CD4-positive, alpha-beta T cell treated with Interleukin-6 at 100 ng/mL for 8 hours (primary cell): ENCODE data around the gene YY2.

ENCODE experiments used
- DNase-seq: peaks from one replicate; pipeline ENCODE4 v3.0.0-alpha.2; 2020; ENCODE audit warnings: mixed read lengths, low spot score

YY2 gene

DNA sequence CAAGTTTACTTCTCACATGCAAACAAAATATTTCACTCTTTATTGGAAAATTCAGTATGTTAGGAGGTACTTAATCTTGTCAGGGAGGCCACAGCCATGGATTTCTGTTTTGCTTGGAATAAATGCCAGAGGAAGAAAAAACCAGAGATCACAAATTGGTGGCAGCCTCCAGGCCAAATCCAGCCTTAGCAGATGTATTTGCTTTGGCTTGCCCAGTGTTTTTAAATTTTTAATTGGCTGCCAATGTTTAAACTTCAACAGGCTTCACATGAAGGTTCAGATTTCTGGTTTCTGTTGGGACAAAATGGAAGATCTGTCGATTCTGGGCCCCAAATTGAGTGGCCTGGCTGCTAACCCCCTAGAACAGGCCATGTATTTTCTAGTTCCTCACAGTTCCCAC lies 19.2 kb downstream of the YY2 start:
- DNase-seq = no peak

DNA sequence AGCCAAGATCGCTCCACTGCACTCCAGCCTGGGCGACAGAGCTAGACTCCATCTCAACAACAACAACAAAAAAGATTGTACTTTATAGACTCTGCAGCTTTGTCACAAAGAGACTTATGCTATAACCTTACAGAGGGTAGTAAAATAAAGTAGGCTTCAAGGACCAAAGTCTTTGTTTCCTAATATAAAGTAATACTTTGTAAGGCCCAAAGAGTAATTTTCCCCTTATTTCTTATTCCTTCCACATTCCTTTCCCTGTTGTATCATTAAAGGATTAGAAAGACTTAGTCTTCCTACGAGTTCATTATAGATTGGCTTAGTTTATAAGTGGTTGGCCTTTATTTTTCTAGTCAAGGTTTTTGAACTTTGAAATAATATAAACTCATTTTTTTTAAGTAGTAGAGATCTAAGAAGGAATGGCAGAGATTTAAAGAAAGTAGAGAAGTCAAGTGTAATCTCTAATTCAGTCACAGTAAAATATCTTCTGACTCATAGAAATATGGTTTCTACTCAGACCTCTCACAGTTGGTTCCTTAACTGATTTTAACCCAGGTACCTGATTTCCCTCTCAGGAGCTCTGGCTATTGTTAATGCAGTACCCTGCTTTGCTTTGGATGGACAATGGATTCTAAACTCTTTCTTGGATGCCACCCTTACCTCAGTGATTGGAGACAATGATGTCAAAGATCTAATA lies 26.2 kb downstream of the YY2 start:
- no peak for DNase-seq

DNA sequence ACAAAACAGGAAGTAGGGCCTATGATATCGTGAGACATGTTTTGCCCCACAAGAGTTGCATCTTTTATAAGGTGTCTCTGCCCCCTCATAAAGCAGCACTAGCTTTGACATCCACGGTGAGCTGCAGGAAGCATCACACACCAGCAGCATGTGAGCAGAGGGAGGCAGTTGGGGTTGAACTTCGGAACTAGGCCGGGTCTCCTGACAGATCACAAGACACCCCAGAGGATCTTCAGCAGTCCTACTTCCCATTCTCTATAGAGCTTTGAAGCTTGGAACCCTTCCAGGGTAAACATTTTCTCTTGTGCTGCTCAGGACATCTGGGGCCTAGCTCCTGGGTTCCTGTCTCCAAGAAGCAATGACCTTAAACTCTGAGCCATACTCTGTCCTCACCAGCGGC lies 27.5 kb downstream of the YY2 start:
- no peak for DNase-seq

DNA sequence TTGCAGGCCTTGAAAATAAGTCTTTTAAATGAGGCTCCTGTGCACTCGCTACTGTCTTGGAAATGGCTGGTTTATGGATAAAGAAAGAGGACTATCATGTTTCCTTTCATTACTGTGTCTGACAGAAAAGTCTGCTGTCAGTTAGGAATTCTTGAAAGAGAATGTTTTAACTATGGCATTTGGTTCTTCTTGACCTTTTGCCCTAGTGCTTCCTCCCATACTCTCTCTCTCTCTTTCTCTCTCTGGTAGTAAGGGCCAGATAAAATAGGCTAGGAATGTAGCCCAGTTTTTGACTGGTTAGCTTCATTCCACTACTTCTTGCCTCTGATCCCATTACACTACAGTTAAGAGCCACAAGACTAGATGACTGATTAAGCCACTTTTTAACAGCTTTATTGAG lies 29.8 kb downstream of the YY2 start:
- DNase-seq = no peak

DNA sequence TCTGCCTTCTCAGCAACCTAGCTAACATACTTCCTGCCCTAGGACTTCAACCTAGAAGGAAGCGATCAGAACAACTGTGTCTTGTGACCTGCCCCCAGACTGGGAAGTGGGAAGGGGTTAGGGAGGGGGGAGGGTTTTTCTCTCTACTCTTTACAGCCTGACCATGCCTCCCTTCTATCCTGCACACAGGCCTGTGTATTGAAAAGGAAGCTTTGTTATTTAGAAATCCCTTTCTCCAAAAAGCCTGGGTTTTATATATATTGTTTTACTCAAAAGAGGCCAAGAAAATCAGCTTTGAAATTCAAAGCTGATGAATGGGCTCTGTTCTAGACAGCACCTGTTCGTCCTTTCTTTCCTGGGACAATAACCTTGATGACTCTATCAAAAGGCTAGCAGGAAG lies 49.5 kb downstream of the YY2 start:
- no peak for DNase-seq

DNA sequence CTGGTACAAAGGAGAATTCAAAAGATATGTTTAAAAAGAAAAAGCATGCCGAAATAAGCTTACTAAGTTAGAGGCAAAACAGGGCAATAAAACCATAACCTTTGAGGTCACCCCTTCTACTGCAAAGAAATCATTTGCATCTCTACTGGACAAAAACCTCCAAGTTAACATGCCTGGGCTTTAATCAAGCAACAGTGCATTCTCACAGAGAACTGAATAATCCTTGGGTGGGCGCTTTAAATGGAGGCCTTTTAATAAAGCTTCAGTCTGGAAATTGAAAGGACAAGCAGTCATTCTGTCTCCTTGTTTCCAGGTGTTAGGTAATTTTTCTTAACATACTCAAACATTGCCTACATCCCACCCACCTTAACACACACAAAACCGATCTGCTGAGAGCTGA lies 50.2 kb downstream of the YY2 start:
- DNase-seq = no peak

- no peak for DNase-seq
Measured at GRCh38 chrX:21907260-21907659, 51.5 kb downstream of the YY2 start.
